Astrocyte (in vitro differentiated cells and primary cell): ENCODE data around the gene NEK6. TPM values are rescaled to one million over a fixed set of nuclear protein-coding genes. Genes with fewer than 3 reads are reported as not detected.

Experiments
- DNase-seq: peaks from one replicate; pipeline ENCODE4 v3.0.0-alpha.2; 2010; ENCODE audit warnings: low read depth
- FAIRE-seq: peaks from 2 replicates; lab custom pipeline; 2011; peaks lifted over from hg19 to GRCh38; lab: Jason Lieb, UNC
- H2AFZ ChIP-seq: 2 replicates; pipeline ENCODE4 v1.6.0; 2012; ENCODE audit warnings: low read depth, low read length, inconsistent platforms
- H3K27ac ChIP-seq: 2 replicates; pipeline ENCODE4 v1.5.1; 2011; ENCODE audit warnings: low read depth, low read length, inconsistent platforms
- H3K27me3 ChIP-seq: 2 replicates; pipeline ENCODE4 v1.6.0; 2011; ENCODE audit warnings: low read length, inconsistent platforms; ENCODE audit not compliant: insufficient read depth
- H3K36me3 ChIP-seq: 2 replicates; pipeline ENCODE4 v1.5.1; 2011; ENCODE audit warnings: low read length, inconsistent platforms; ENCODE audit not compliant: insufficient read depth
- H3K4me1 ChIP-seq: 2 replicates; pipeline ENCODE4 v1.5.1; 2011; ENCODE audit warnings: low read length, inconsistent platforms; ENCODE audit not compliant: insufficient read depth
- H3K4me2 ChIP-seq: 2 replicates; pipeline ENCODE4 v1.6.0; 2012; ENCODE audit warnings: low read length, inconsistent platforms
- H3K4me3 ChIP-seq: 2 replicates; pipeline ENCODE4 v1.5.1; 2011; ENCODE audit warnings: low read depth, mild to moderate bottlenecking, low read length, inconsistent platforms; ENCODE audit not compliant: insufficient read depth
- H3K79me2 ChIP-seq: 2 replicates; pipeline ENCODE4 v1.6.0; 2012; ENCODE audit warnings: mild to moderate bottlenecking, low read length, inconsistent platforms; ENCODE audit not compliant: insufficient read depth
- H3K9ac ChIP-seq: 2 replicates; pipeline ENCODE4 v1.6.0; 2012; ENCODE audit warnings: mild to moderate bottlenecking, low read length, inconsistent platforms
- H3K9me3 ChIP-seq: 2 replicates; pipeline ENCODE4 v1.5.1; 2012; ENCODE audit warnings: low read depth, mild to moderate bottlenecking, low read length, inconsistent platforms; ENCODE audit not compliant: insufficient read depth
- H4K20me1 ChIP-seq: 2 replicates; pipeline ENCODE4 v1.6.0; 2012; ENCODE audit warnings: low read length, inconsistent platforms; ENCODE audit not compliant: insufficient read depth
- H3K27ac Mint-ChIP-seq: one replicate; pipeline ENCODE4 v1.8.0; 2021; ENCODE audit warnings: mild to moderate bottlenecking, mixed read lengths; ENCODE audit not compliant: unreplicated experiment
- H3K27me3 Mint-ChIP-seq: one replicate; pipeline ENCODE4 v1.8.0; 2021; ENCODE audit warnings: low read depth, mixed read lengths; ENCODE audit not compliant: unreplicated experiment
- H3K36me3 Mint-ChIP-seq: one replicate; pipeline ENCODE4 v1.8.0; 2021; ENCODE audit warnings: low read depth, mixed read lengths; ENCODE audit not compliant: unreplicated experiment
- H3K4me1 Mint-ChIP-seq: one replicate; pipeline ENCODE4 v1.8.0; 2021; ENCODE audit warnings: low read depth, mixed read lengths; ENCODE audit not compliant: unreplicated experiment
- H3K4me3 Mint-ChIP-seq: one replicate; pipeline ENCODE4 v1.8.0; 2021; ENCODE audit warnings: mild to moderate bottlenecking, moderate library complexity, mixed read lengths; ENCODE audit not compliant: unreplicated experiment
- H3K9me3 Mint-ChIP-seq: one replicate; pipeline ENCODE4 v1.8.0; 2021; ENCODE audit warnings: mild to moderate bottlenecking, mixed read lengths; ENCODE audit not compliant: unreplicated experiment
- CTCF ChIP-seq: IDR thresholded peaks from 2 replicates; pipeline ENCODE4 v1.5.1; 2011; ENCODE audit warnings: low read depth, mild to moderate bottlenecking, inconsistent platforms, low read length, moderate library complexity; ENCODE audit not compliant: insufficient read depth
- EZH2 ChIP-seq: IDR thresholded peaks from 2 replicates; pipeline ENCODE4 v1.6.1; 2012; ENCODE audit warnings: mild to moderate bottlenecking, low read length, inconsistent platforms; ENCODE audit not compliant: insufficient read depth
- total RNA-seq: library from RNA; stranded (reverse); gene quantifications from 2 replicates; pipeline ENCODE4 v1.2.1, GENCODE V29; 2021

NEK6 gene
- total RNA-seq, 1 donor from 2014 or later: 76.8 TPM

- Mint-ChIP-seq H3K4me1 (peaks cover 46% of the 10 kb centered on the region), H3K27me3 (no peaks in the 10 kb centered on the region)
- H4K20me1 ChIP-seq: peaks cover 80% of the 10 kb centered on the region
These were observed 39.2 kb downstream of the NEK6 start for GRCh38 chr9:124296796-124297550.

GRCh38 chr9:124297551-124297901 lies 39.8 kb downstream of the NEK6 start:
- Histone ChIP-seq H3K27me3 (no peaks in the 10 kb centered on the region), H3K9ac (peak overlapping the region; percentile 74), H3K36me3 (peaks cover 4% of the 10 kb centered on the region), H3K4me2 (peak overlapping the region; percentile 71), H3K4me1 (peaks cover 77% of the 10 kb centered on the region), H2AFZ (no peak overlapping the region), H3K9me3 (no peaks in the 10 kb centered on the region), H3K4me3 (no peak overlapping the region), H3K27ac (peak overlapping the region; percentile 82), H3K79me2 (peaks cover 100% of the 10 kb centered on the region), H4K20me1 (peaks cover 78% of the 10 kb centered on the region)
- Mint-ChIP-seq H3K27ac (peak overlapping the region; percentile 66), H3K4me1 (peaks cover 43% of the 10 kb centered on the region), H3K4me3 (no peak overlapping the region), H3K27me3 (no peaks in the 10 kb centered on the region), H3K36me3 (peaks cover 6% of the 10 kb centered on the region), H3K9me3 (no peaks in the 10 kb centered on the region)
- TF ChIP-seq EZH2: no peak
- no peak for TF ChIP-seq CTCF
- peak; percentile 98 for DNase-seq
- FAIRE-seq: no peak

More at GRCh38 chr9:124296796-124297550, 39.2 kb downstream of the NEK6 start:
- Histone ChIP-seq H3K4me2 (peak overlapping the region; percentile 71), H3K79me2 (peaks cover 100% of the 10 kb centered on the region), H3K36me3 (peaks cover 3% of the 10 kb centered on the region), H2AFZ (no peak overlapping the region), H3K9me3 (no peaks in the 10 kb centered on the region), H3K27ac (peak overlapping the region; percentile 82), H3K4me1 (peaks cover 82% of the 10 kb centered on the region), H3K9ac (peak overlapping the region; percentile 74), H3K4me3 (no peak overlapping the region), H3K27me3 (no peaks in the 10 kb centered on the region)
- Mint-ChIP-seq H3K27ac (peak overlapping the region; percentile 66), H3K4me3 (no peak overlapping the region), H3K36me3 (peaks cover 6% of the 10 kb centered on the region), H3K9me3 (no peaks in the 10 kb centered on the region)
- FAIRE-seq: no peak
- TF ChIP-seq CTCF (no peak), EZH2 (no peak)
- DNase-seq: no peak
